Thyroid gland (tissue), 4 donors: ENCODE measurements around the gene RPAIN. TPM values are rescaled to one million over a fixed set of nuclear protein-coding genes. Genes with fewer than 3 reads are reported as not detected.

Experiments
- DNase-seq, 2 donors: peaks; one replicate each; pipeline ENCODE4 v3.0.0-alpha.2; 2019
- H3K27ac ChIP-seq, 3 donors: fragments of 200-600 bp; sonication (generic); 1 replicate in 2 of 3; 2 replicates in 1 of 3; pipeline ENCODE4 v1.5.1; 2016 to 2019; ENCODE audit warnings: mild to moderate bottlenecking in 1 of 3, moderate library complexity in 1 of 3
- H3K27me3 ChIP-seq: fragments of 200-600 bp; sonication (generic); one replicate; pipeline ENCODE4 v1.5.1; 2019
- H3K36me3 ChIP-seq, 2 donors: fragments of 200-600 bp; sonication (generic); one replicate each; pipeline ENCODE4 v1.5.1; 2016 to 2019
- H3K4me1 ChIP-seq, 2 donors: fragments of 200-600 bp; sonication (generic); one replicate each; pipeline ENCODE4 v1.5.1; 2017 to 2019
- H3K4me3 ChIP-seq, 3 donors: fragments of 200-600 bp; sonication (generic); replicated peaks in 1 of 3; 1 replicate in 2 of 3; 2 replicates in 1 of 3; pipeline ENCODE4 v1.5.1; 2016; ENCODE audit warnings: mild to moderate bottlenecking in 1 of 3
- H3K9me3 ChIP-seq: fragments of 200-600 bp; sonication (generic); one replicate; pipeline ENCODE4 v1.5.1; 2017
- CTCF ChIP-seq, 6 experiments: fragments of 200-600 bp in 3 of 6; fragments of 450-650 bp in 3 of 6; sonication (generic) in 3 of 6; IDR thresholded peaks; one replicate each; pipeline ENCODE4 v1.5.1; 2016 to 2019; ENCODE audit warnings: antibody characterized with exemption in 6 of 6, mild to moderate bottlenecking in 2 of 6, inconsistent platforms in 1 of 6, moderate library complexity in 1 of 6
- POLR2A ChIP-seq, 2 donors: fragments of 450-650 bp; IDR thresholded peaks; one replicate each; pipeline ENCODE4 v1.6.1; 2017; ENCODE audit warnings: antibody characterized with exemption in 2 of 2, mild to moderate bottlenecking in 2 of 2, moderate library complexity in 1 of 2
- WGBS, 2 donors: methylation state at CpG; one replicate each; pipeline ENCODE4 v1.1.5; 2017; 5-methylcytosine and 5-hydroxymethylcytosine counted together
- intact Hi-C: fragments of 100-400 bp; cut with DNase I; formaldehyde crosslinking; loops from one replicate; pipeline ENCODE4 v1.15.1; 2023
- total RNA-seq, 4 donors: library from RNA; depleted of rRNA; stranded (reverse); fragments of >200 nt; gene quantifications; one replicate each; pipeline ENCODE4 v1.2.3, GENCODE V29; 2016

RPAIN gene
- total RNA-seq, 4 donors from 2014 or later: 33.9 to 67.1 (median 49.4) TPM

GRCh38 chr17:5443728-5444127 is 23.7 kb downstream of the RPAIN start:
- TF ChIP-seq CTCF (IDR thresholded peaks at IDR 0.05) (no peak), POLR2A (IDR thresholded peaks at IDR 0.05) (no peak)
- no peak for DNase-seq
- Histone ChIP-seq H3K27ac (no peak overlapping the region), H3K9me3 (no peaks in the 10 kb centered on the region), H3K36me3 (peaks cover 0 to 31% of the 10 kb centered on the region in 2 donors), H3K27me3 (no peaks in the 10 kb centered on the region), H3K4me3 (no peak overlapping the region), H3K4me1 (peaks cover 0 to 3% of the 10 kb centered on the region in 2 donors)
- 94 to 97% methylated on average over 6 of the region's 6 CpGs for WGBS, 2 donors
- intact Hi-C loops: no loop called here

GRCh38 chr17:5444209-5444608 is 24.2 kb downstream of the RPAIN start:
- Histone ChIP-seq H3K27me3 (no peaks in the 10 kb centered on the region), H3K4me1 (peaks cover 0 to 3% of the 10 kb centered on the region in 2 donors), H3K9me3 (no peaks in the 10 kb centered on the region), H3K27ac (no peak overlapping the region), H3K36me3 (peaks cover 0 to 31% of the 10 kb centered on the region in 2 donors), H3K4me3 (no peak overlapping the region)
- intact Hi-C loops: no loop called here
- no peak for DNase-seq
- 93 to 95% methylated on average over 22 of the region's 22 CpGs for WGBS, 2 donors
- TF ChIP-seq CTCF (IDR thresholded peaks at IDR 0.05) (no peak), POLR2A (IDR thresholded peaks at IDR 0.05) (no peak)

- Histone ChIP-seq H3K4me3 (no peak overlapping the region), H3K36me3 (peaks cover 6 to 43% of the 10 kb centered on the region in 2 donors), H3K9me3 (no peaks in the 10 kb centered on the region), H3K27me3 (no peaks in the 10 kb centered on the region), H3K4me1 (no peaks in the 10 kb centered on the region), H3K27ac (no peak overlapping the region)
- no peak for DNase-seq
- intact Hi-C loops: no loop called here
- no peak for TF ChIP-seq CTCF (IDR thresholded peaks at IDR 0.05)
- no peak for TF ChIP-seq POLR2A (IDR thresholded peaks at IDR 0.05)
- WGBS, 2 donors: 90 to 95% methylated on average over 8 of the region's 8 CpGs
Measured at GRCh38 chr17:5446786-5447185, 26.8 kb downstream of the RPAIN start.

GRCh38 chr17:5464717-5465507 is 44.9 kb downstream of the RPAIN start:
- Histone ChIP-seq H3K9me3 (no peaks in the 10 kb centered on the region), H3K27me3 (no peaks in the 10 kb centered on the region), H3K36me3 (peaks cover 11 to 22% of the 10 kb centered on the region in 2 donors), H3K4me3 (no peak overlapping the region), H3K4me1 (peaks cover 12 to 21% of the 10 kb centered on the region in 2 donors), H3K27ac (no peak overlapping the region)
- TF ChIP-seq POLR2A (IDR thresholded peaks at IDR 0.05) (no peak), CTCF (IDR thresholded peaks at IDR 0.05) (no peak)
- 89 to 90% methylated on average over 10 of the region's 10 CpGs for WGBS, 2 donors
- no peak for DNase-seq
- intact Hi-C loops: no loop called here

GRCh38 chr17:5466295-5466694 is 46.3 kb downstream of the RPAIN start:
- intact Hi-C loops: no loop called here
- WGBS, 2 donors: 93 to 94% methylated on average over 4 of the region's 4 CpGs

More at GRCh38 chr17:5466295-5466694, 46.3 kb downstream of the RPAIN start:
- Histone ChIP-seq H3K4me3 (no peak overlapping the region), H3K27ac (no peak overlapping the region), H3K27me3 (no peaks in the 10 kb centered on the region), H3K36me3 (peaks cover 0 to 8% of the 10 kb centered on the region in 2 donors), H3K9me3 (no peaks in the 10 kb centered on the region), H3K4me1 (peaks cover 12 to 21% of the 10 kb centered on the region in 2 donors)
- TF ChIP-seq CTCF (IDR thresholded peaks at IDR 0.05) (no peak), POLR2A (IDR thresholded peaks at IDR 0.05) (no peak)
- no peak for DNase-seq
